Upper lobe of left lung (tissue), 6 donors: ENCODE results near the gene LHX4. TPM values are rescaled to one million over a fixed set of nuclear protein-coding genes. Genes with fewer than 3 reads are reported as not detected.

ENCODE experiments used
- ATAC-seq, 2 donors: fragments of 200-7000 bp; cut with Tn5 transposase; one replicate each; pipeline ENCODE4 v1.9.1; 2022; ENCODE audit warnings: mild to moderate bottlenecking in 2 of 2, moderate library complexity in 2 of 2; ENCODE audit not compliant: low FRiP score in 2 of 2
- DNase-seq, 2 donors: peaks; one replicate each; pipeline ENCODE4 v3.0.0-alpha.2; 2019 to 2020
- H3K27ac ChIP-seq, 4 donors: fragments of 200-600 bp; sonication (generic); one replicate each; pipeline ENCODE4 v1.5.1; 2016 to 2019
- H3K27me3 ChIP-seq, 4 donors: fragments of 200-600 bp; sonication (generic); one replicate each; pipeline ENCODE4 v1.5.1; 2017 to 2019
- H3K36me3 ChIP-seq, 4 donors: fragments of 200-600 bp; sonication (generic); one replicate each; pipeline ENCODE4 v1.5.1; 2016 to 2019
- H3K4me1 ChIP-seq, 4 donors: fragments of 200-600 bp; sonication (generic); one replicate each; pipeline ENCODE4 v1.5.1; 2018 to 2019
- H3K4me3 ChIP-seq, 4 donors: fragments of 200-600 bp; sonication (generic); one replicate each; pipeline ENCODE4 v1.5.1; 2017 to 2019; ENCODE audit warnings: mild to moderate bottlenecking in 2 of 4, moderate library complexity in 1 of 4
- H3K9me3 ChIP-seq, 4 donors: fragments of 200-600 bp; sonication (generic); one replicate each; pipeline ENCODE4 v1.5.1; 2018 to 2019
- CTCF ChIP-seq, 6 experiments: fragments of 450-650 bp in 4 of 6; fragments of 200-600 bp in 2 of 6; sonication (generic) in 2 of 6; IDR thresholded peaks; one replicate each; pipeline ENCODE4 v1.5.1; 2016 to 2019; ENCODE audit warnings: antibody characterized with exemption in 6 of 6
- EP300 ChIP-seq, 4 donors: sonication (generic); formaldehyde crosslinking; IDR thresholded peaks; one replicate each; pipeline ENCODE4 v1.5.1; 2017; ENCODE audit warnings: antibody characterized with exemption in 4 of 4, control low read depth in 2 of 4
- POLR2A ChIP-seq, 4 donors: fragments of 450-650 bp; IDR thresholded peaks; one replicate each; pipeline ENCODE4 v1.5.1; 2016 to 2017; ENCODE audit warnings: antibody characterized with exemption in 4 of 4, mild to moderate bottlenecking in 2 of 4
- POLR2AphosphoS5 ChIP-seq, 2 donors: sonication (generic); formaldehyde crosslinking; IDR thresholded peaks; one replicate each; pipeline ENCODE4 v1.5.1; 2017; ENCODE audit warnings: antibody characterized with exemption in 2 of 2
- WGBS, 2 donors: methylation state at CpG; one replicate each; pipeline ENCODE4 v1.1.5; 2017 to 2018; 5-methylcytosine and 5-hydroxymethylcytosine counted together
- total RNA-seq, 6 donors: library from RNA; depleted of rRNA in 4 of 6; stranded (reverse); fragments of >200 nt in 4 of 6; gene quantifications; one replicate each; pipeline versions ENCODE4 v1.1.0 to v1.2.1, GENCODE V29; 2016 to 2021
- donor health status: DM: no; HTN: no; CAD: no; lungs with moderate emphysema.
- donor health status: DM: no; HTN: yes; CAD: no; lungs with severe emphysema.

Gene LHX4
- total RNA-seq, 6 donors from 2014 or later = 0.17 to 1.0 (median 0.30) TPM; not detected in 3

- ATAC-seq (no peak), DNase-seq (no peak)
- WGBS, 2 donors = 96 to 97% methylated on average over 10 of the region's 10 CpGs
- H3K4me1 ChIP-seq = no peaks in the 10 kb centered on the region
- no peaks in the 10 kb centered on the region for H3K27me3 ChIP-seq
- no peaks in the 10 kb centered on the region for H3K9me3 ChIP-seq
- peaks cover 24 to 94% (median 73%) of the 10 kb centered on the region in 4 donors for H3K36me3 ChIP-seq
- no peak overlapping the region for H3K4me3 ChIP-seq
- H3K27ac ChIP-seq = no peak overlapping the region
- TF ChIP-seq POLR2A (IDR thresholded peaks at IDR 0.05) = no peak
- TF ChIP-seq CTCF (IDR thresholded peaks at IDR 0.05) = no peak
- no peak for TF ChIP-seq EP300 (IDR thresholded peaks at IDR 0.05)
- TF ChIP-seq POLR2AphosphoS5 (IDR thresholded peaks at IDR 0.05) = no peak
Observed at GRCh38 chr1:180183426-180183825, 46.6 kb upstream of the LHX4 start.

- no peaks in the 10 kb centered on the region for H3K27me3 ChIP-seq
- no peak for ATAC-seq
- WGBS, 2 donors = 87 to 94% methylated on average over 6 to 9 of the region's 9 CpGs
- no peak overlapping the region for H3K4me3 ChIP-seq
- DNase-seq = no peak
- no peaks in the 10 kb centered on the region for H3K9me3 ChIP-seq
- TF ChIP-seq CTCF (IDR thresholded peaks at IDR 0.05) = no peak
- no peak for TF ChIP-seq EP300 (IDR thresholded peaks at IDR 0.05)
- no peak overlapping the region for H3K27ac ChIP-seq
- H3K36me3 ChIP-seq = peaks cover 24 to 95% (median 78%) of the 10 kb centered on the region in 4 donors
- H3K4me1 ChIP-seq = no peaks in the 10 kb centered on the region
Observed at GRCh38 chr1:180184041-180184440, 46.0 kb upstream of the LHX4 start.

- 96% methylated on average over 3 to 5 of the region's 5 CpGs for WGBS, 2 donors
- DNase-seq (no peak), ATAC-seq (no peak)
- H3K9me3 ChIP-seq = no peaks in the 10 kb centered on the region
- TF ChIP-seq POLR2AphosphoS5 (IDR thresholded peaks at IDR 0.05) = no peak
- no peak for TF ChIP-seq EP300 (IDR thresholded peaks at IDR 0.05)
- TF ChIP-seq CTCF (IDR thresholded peaks at IDR 0.05) = no peak
- H3K36me3 ChIP-seq = peaks cover 24 to 95% (median 85%) of the 10 kb centered on the region in 4 donors
- H3K27ac ChIP-seq = no peak overlapping the region
- no peaks in the 10 kb centered on the region for H3K27me3 ChIP-seq
- H3K4me3 ChIP-seq = no peak overlapping the region
- H3K4me1 ChIP-seq = no peaks in the 10 kb centered on the region
Observed at GRCh38 chr1:180185281-180185680, 44.8 kb upstream of the LHX4 start.

- no peaks in the 10 kb centered on the region for H3K4me1 ChIP-seq
- ATAC-seq (no peak), DNase-seq (no peak)
- no peak overlapping the region for H3K4me3 ChIP-seq
- no peak for TF ChIP-seq EP300 (IDR thresholded peaks at IDR 0.05)
- TF ChIP-seq POLR2A (IDR thresholded peaks at IDR 0.05) = no peak
- no peak for TF ChIP-seq POLR2AphosphoS5 (IDR thresholded peaks at IDR 0.05)
- no peak for TF ChIP-seq CTCF (IDR thresholded peaks at IDR 0.05)
- no peak overlapping the region for H3K27ac ChIP-seq
- H3K9me3 ChIP-seq = no peaks in the 10 kb centered on the region
- 93 to 97% methylated on average over 7 to 8 of the region's 9 CpGs for WGBS, 2 donors
- H3K27me3 ChIP-seq = no peaks in the 10 kb centered on the region
- peaks cover 31 to 100% (median 91%) of the 10 kb centered on the region in 4 donors for H3K36me3 ChIP-seq
Observed at GRCh38 chr1:180185971-180186645, 44.0 kb upstream of the LHX4 start.

GRCh38 chr1:180186831-180187230, 43.2 kb upstream of the LHX4 start:
- Histone ChIP-seq H3K27ac (no peak overlapping the region), H3K9me3 (no peaks in the 10 kb centered on the region), H3K27me3 (no peaks in the 10 kb centered on the region), H3K4me3 (no peak overlapping the region), H3K4me1 (no peaks in the 10 kb centered on the region), H3K36me3 (peaks cover 31 to 100% (median 94%) of the 10 kb centered on the region in 4 donors)
- ATAC-seq = no peak
- TF ChIP-seq POLR2AphosphoS5 (IDR thresholded peaks at IDR 0.05) = no peak
- no peak for DNase-seq
- WGBS, 2 donors = 69 to 75% methylated on average over 2 to 8 of the region's 8 CpGs
